PFSK-1 (cell line): ENCODE results near the gene PLXNA1.

Experiments used
- FOXP2 ChIP-seq: optimal IDR thresholded peaks from 2 replicates; pipeline ENCODE3; 2011; ENCODE audit warnings: borderline replicate concordance, control low read depth, inconsistent platforms; ENCODE audit not compliant: insufficient read depth; ENCODE audit errors: extremely low read length, extremely low read depth
- POLR2AphosphoS5 ChIP-seq: IDR thresholded peaks from 2 replicates; pipeline ENCODE4 v1.6.1; 2012; ENCODE audit warnings: low read depth, mild to moderate bottlenecking, control low read depth, low read length, moderate library complexity
- SIN3A ChIP-seq: IDR thresholded peaks from 2 replicates; pipeline ENCODE4 v1.6.1; 2012; ENCODE audit warnings: mild to moderate bottlenecking, low read length, moderate library complexity, borderline replicate concordance; ENCODE audit not compliant: insufficient read depth
- TAF1 ChIP-seq: IDR thresholded peaks from 2 replicates; pipeline ENCODE4 v1.6.1; 2012; ENCODE audit warnings: low read length, control low read depth, borderline replicate concordance; ENCODE audit not compliant: insufficient read depth
- TF ChIP-seq, protein P1 (sequence below), 2 experiments: IDR thresholded peaks; 2 replicates each; pipeline versions ENCODE4 v1.6.1 to v1.8.0; 2011 to 2012; ENCODE audit warnings: low read depth in 2 of 2, low read length in 2 of 2, control low read depth in 1 of 2, inconsistent platforms in 1 of 2, mild to moderate bottlenecking in 1 of 2, moderate library complexity in 1 of 2; ENCODE audit not compliant: insufficient read depth in 1 of 2

PLXNA1 gene

GRCh38 chr3:126968391-126969390 is 14.2 kb upstream of the PLXNA1 start:
- TF ChIP-seq TAF1 (no peak), POLR2AphosphoS5 (no peak), SIN3A (no peak), FOXP2 (no peak)
- TF ChIP-seq, protein P1, sequence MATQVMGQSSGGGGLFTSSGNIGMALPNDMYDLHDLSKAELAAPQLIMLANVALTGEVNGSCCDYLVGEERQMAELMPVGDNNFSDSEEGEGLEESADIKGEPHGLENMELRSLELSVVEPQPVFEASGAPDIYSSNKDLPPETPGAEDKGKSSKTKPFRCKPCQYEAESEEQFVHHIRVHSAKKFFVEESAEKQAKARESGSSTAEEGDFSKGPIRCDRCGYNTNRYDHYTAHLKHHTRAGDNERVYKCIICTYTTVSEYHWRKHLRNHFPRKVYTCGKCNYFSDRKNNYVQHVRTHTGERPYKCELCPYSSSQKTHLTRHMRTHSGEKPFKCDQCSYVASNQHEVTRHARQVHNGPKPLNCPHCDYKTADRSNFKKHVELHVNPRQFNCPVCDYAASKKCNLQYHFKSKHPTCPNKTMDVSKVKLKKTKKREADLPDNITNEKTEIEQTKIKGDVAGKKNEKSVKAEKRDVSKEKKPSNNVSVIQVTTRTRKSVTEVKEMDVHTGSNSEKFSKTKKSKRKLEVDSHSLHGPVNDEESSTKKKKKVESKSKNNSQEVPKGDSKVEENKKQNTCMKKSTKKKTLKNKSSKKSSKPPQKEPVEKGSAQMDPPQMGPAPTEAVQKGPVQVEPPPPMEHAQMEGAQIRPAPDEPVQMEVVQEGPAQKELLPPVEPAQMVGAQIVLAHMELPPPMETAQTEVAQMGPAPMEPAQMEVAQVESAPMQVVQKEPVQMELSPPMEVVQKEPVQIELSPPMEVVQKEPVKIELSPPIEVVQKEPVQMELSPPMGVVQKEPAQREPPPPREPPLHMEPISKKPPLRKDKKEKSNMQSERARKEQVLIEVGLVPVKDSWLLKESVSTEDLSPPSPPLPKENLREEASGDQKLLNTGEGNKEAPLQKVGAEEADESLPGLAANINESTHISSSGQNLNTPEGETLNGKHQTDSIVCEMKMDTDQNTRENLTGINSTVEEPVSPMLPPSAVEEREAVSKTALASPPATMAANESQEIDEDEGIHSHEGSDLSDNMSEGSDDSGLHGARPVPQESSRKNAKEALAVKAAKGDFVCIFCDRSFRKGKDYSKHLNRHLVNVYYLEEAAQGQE (IDR thresholded peaks at IDR 0.05; ENCODE audit: insufficient read depth in 1 of 2, low read depth in 2 of 2, low read length in 2 of 2) = no peak

DNA sequence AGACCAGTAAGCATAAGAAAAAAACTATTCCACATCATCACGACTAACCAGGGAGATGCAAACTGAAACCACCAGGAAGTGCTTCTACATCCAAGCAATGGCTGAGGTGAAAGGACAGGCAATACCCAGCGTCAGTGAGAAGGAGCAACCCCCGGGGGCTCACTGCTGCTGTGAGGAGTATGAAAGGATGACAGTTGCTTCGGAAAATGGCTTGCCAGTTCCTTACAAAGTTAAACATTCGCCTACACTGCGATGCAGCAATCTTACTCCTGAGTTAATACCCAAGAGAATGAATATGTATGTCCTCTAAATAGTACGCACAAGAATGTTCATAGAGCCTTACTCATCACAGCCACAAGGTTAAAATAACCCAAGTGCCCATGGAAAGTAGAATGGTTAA is 13.3 kb upstream of the PLXNA1 start:
- TF ChIP-seq POLR2AphosphoS5 (no peak), TAF1 (no peak), FOXP2 (no peak), SIN3A (no peak)
- TF ChIP-seq, protein P1 (IDR thresholded peaks at IDR 0.05; ENCODE audit: insufficient read depth in 1 of 2, low read depth in 2 of 2, low read length in 2 of 2) = no peak

GRCh38 chr3:126970101-126970500 is 12.8 kb upstream of the PLXNA1 start:
- TF ChIP-seq FOXP2 (no peak), TAF1 (no peak), SIN3A (no peak), POLR2AphosphoS5 (no peak)
- TF ChIP-seq, protein P1 (IDR thresholded peaks at IDR 0.05; ENCODE audit: insufficient read depth in 1 of 2, low read depth in 2 of 2, low read length in 2 of 2) = no peak

DNA sequence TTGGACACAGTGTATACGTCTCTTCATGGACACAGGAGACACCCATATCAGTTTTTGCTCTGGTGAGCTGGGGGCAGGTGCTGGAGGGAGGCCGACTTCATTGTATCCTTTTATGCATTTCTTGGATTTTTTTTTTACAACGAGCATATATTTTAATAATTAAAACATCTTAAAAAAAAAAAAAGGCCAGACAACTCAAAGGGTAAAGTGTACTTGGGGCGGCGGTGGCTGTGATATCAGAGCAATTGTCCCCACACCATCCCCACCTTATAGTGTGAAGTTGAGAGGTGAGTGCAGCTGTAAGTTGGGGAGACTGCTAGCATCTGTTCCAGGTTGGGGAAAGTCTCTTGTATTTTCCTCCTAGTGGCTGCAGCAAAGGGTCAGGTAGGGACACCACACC is 12.0 kb upstream of the PLXNA1 start:
- TF ChIP-seq POLR2AphosphoS5 = no peak
- TF ChIP-seq SIN3A = no peak
- TF ChIP-seq, protein P1 (IDR thresholded peaks at IDR 0.05; ENCODE audit: insufficient read depth in 1 of 2, low read depth in 2 of 2, low read length in 2 of 2) = no peak
- TF ChIP-seq FOXP2 = no peak
- no peak for TF ChIP-seq TAF1
